ENCODE measurements around the gene HEMGN. TPM values are rescaled to one million over a fixed set of nuclear protein-coding genes. Genes with fewer than 3 reads are reported as not detected.

Gene HEMGN
- total RNA-seq, 2 donors from 2014 or later, result 1.9 to 2.1 TPM

GRCh38 chr9:97943308-97943855, 5.4 kb upstream of the HEMGN start:
- no peak overlapping the region for H3K27ac Mint-ChIP-seq
- no peak for DNase-seq (ENCODE audit: low spot score in 2 of 2)
- no peaks in the 10 kb centered on the region for H3K9me3 Mint-ChIP-seq
- no peak for ATAC-seq
- no peaks in the 10 kb centered on the region for H3K36me3 Mint-ChIP-seq

GRCh38 chr9:97941323-97941722, 3.4 kb upstream of the HEMGN start:
- no peaks in the 10 kb centered on the region for H3K9me3 Mint-ChIP-seq
- H3K27ac Mint-ChIP-seq, result no peak overlapping the region
- ATAC-seq, result no peak
- H3K36me3 Mint-ChIP-seq, result peaks cover 5 to 7% of the 10 kb centered on the region in 2 donors
- no peak for DNase-seq (ENCODE audit: low spot score in 2 of 2)

GRCh38 chr9:97940741-97941140, 2.8 kb upstream of the HEMGN start:
- H3K9me3 Mint-ChIP-seq, result no peaks in the 10 kb centered on the region
- ATAC-seq (no peak), DNase-seq (ENCODE audit: low spot score in 2 of 2) (no peak)
- H3K36me3 Mint-ChIP-seq, result peaks cover 5 to 7% of the 10 kb centered on the region in 2 donors
- no peak overlapping the region for H3K27ac Mint-ChIP-seq

- Mint-ChIP-seq H3K27ac (no peak overlapping the region), H3K36me3 (peaks cover 5 to 7% of the 10 kb centered on the region in 2 donors), H3K9me3 (no peaks in the 10 kb centered on the region)
- DNase-seq (ENCODE audit: low spot score in 2 of 2) (no peak), ATAC-seq (no peak)
Observed at GRCh38 chr9:97940233-97940632, 2.3 kb upstream of the HEMGN start.

GRCh38 chr9:97936998-97937397, 974 bp downstream of the HEMGN start:
- ATAC-seq (no peak), DNase-seq (ENCODE audit: low spot score in 2 of 2) (no peak)
- H3K9me3 Mint-ChIP-seq, result no peaks in the 10 kb centered on the region
- peaks cover 5 to 7% of the 10 kb centered on the region in 2 donors for H3K36me3 Mint-ChIP-seq
- H3K27ac Mint-ChIP-seq, result no peak overlapping the region

- Mint-ChIP-seq H3K9me3 (no peaks in the 10 kb centered on the region), H3K36me3 (peaks cover 5 to 7% of the 10 kb centered on the region in 2 donors), H3K27ac (no peak overlapping the region)
- DNase-seq (ENCODE audit: low spot score in 2 of 2), result no peak
- ATAC-seq, result no peak
Observed at GRCh38 chr9:97935276-97935675, 2.7 kb downstream of the HEMGN start.

GRCh38 chr9:97934321-97935115, 3.5 kb downstream of the HEMGN start:
- Mint-ChIP-seq H3K27ac (no peak overlapping the region), H3K36me3 (peaks cover 5 to 7% of the 10 kb centered on the region in 2 donors), H3K9me3 (no peaks in the 10 kb centered on the region)
- ATAC-seq (no peak), DNase-seq (ENCODE audit: low spot score in 2 of 2) (no peak)

GRCh38 chr9:97933297-97933998, 4.5 kb downstream of the HEMGN start:
- ATAC-seq, result no peak
- no peaks in the 10 kb centered on the region for H3K9me3 Mint-ChIP-seq
- no peak overlapping the region for H3K27ac Mint-ChIP-seq

GRCh38 chr9:97930972-97931371, 7.0 kb downstream of the HEMGN start:
- peak overlapping the region; percentile 76 to 91 for H3K27ac Mint-ChIP-seq
- ATAC-seq (peak; percentile 26 to 47), DNase-seq (ENCODE audit: low spot score in 2 of 2) (no peak)
- no peaks in the 10 kb centered on the region for H3K9me3 Mint-ChIP-seq
- no peaks in the 10 kb centered on the region for H3K36me3 Mint-ChIP-seq

More at GRCh38 chr9:97933297-97933998, 4.5 kb downstream of the HEMGN start:
- peaks cover 5 to 7% of the 10 kb centered on the region in 2 donors for H3K36me3 Mint-ChIP-seq
- no peak for DNase-seq (ENCODE audit: low spot score in 2 of 2)

GRCh38 chr9:97928986-97929604, 8.9 kb downstream of the HEMGN start:
- Mint-ChIP-seq H3K36me3 (no peaks in the 10 kb centered on the region), H3K27ac (peak overlapping the region in 1 of 2 donors; percentile 68)

GRCh38 chr9:97925497-97926334, 12.3 kb downstream of the HEMGN start:
- peaks cover 8 to 11% of the 10 kb centered on the region in 2 donors for H3K36me3 Mint-ChIP-seq
- DNase-seq (ENCODE audit: low spot score in 2 of 2), result no peak
- no peaks in the 10 kb centered on the region for H3K9me3 Mint-ChIP-seq
- H3K27ac Mint-ChIP-seq, result no peak overlapping the region
- ATAC-seq, result no peak

More at GRCh38 chr9:97928986-97929604, 8.9 kb downstream of the HEMGN start:
- peak in 1 of 2 donors; percentile 63 for ATAC-seq
- no peak for DNase-seq (ENCODE audit: low spot score in 2 of 2)
- H3K9me3 Mint-ChIP-seq, result no peaks in the 10 kb centered on the region

- DNase-seq (ENCODE audit: low spot score in 2 of 2) (no peak), ATAC-seq (no peak)
- Mint-ChIP-seq H3K27ac (peak overlapping the region in 1 of 2 donors; percentile 98), H3K9me3 (no peaks in the 10 kb centered on the region), H3K36me3 (peaks cover 8 to 11% of the 10 kb centered on the region in 2 donors)
Observed at GRCh38 chr9:97924386-97924785, 13.6 kb downstream of the HEMGN start.

GRCh38 chr9:97923529-97924108, 14.4 kb downstream of the HEMGN start:
- H3K36me3 Mint-ChIP-seq, result peaks cover 8 to 11% of the 10 kb centered on the region in 2 donors
- ATAC-seq, result peak; percentile 48 to 51
- no peaks in the 10 kb centered on the region for H3K9me3 Mint-ChIP-seq

GRCh38 chr9:97921959-97922724, 15.8 kb downstream of the HEMGN start, which contains the start of gene TRMO:
Gene TRMO, minus strand, starts transcription at chr9:97922500. Its CDS starts 7 bp downstream, at chr9:97922493.
- no peaks in the 10 kb centered on the region for H3K9me3 Mint-ChIP-seq
- DNase-seq (ENCODE audit: low spot score in 2 of 2) (peak; percentile 98 to 99), ATAC-seq (peak; percentile 83 to 84)
- H3K36me3 Mint-ChIP-seq, result peaks cover 8 to 11% of the 10 kb centered on the region in 2 donors
- peak within 1 kb of the TSS; percentile 98 to 100 for H3K27ac Mint-ChIP-seq

More at GRCh38 chr9:97923529-97924108, 14.4 kb downstream of the HEMGN start:
- H3K27ac Mint-ChIP-seq, result peak overlapping the region; percentile 98 to 100
- peak in 1 of 2 donors; percentile 71 for DNase-seq (ENCODE audit: low spot score in 2 of 2)

All from activated naive CD4-positive, alpha-beta T cell treated with anti-CD3 and anti-CD28 coated beads, Interleukin-2, amount 50 U/mL, for 72 hours (primary cell).